Adrenal gland (tissue), 12 donors: ENCODE measurements around the gene ANO10. TPM values are rescaled to one million over a fixed set of nuclear protein-coding genes. Genes with fewer than 3 reads are reported as not detected.

Experiments
- DNase-seq, 7 donors: peaks; one replicate each; pipeline ENCODE4 v3.0.0-alpha.2; 2019 to 2020
- H3K27ac ChIP-seq, 5 donors: fragments of 200-600 bp; sonication (generic) in 4 of 5; 1 replicate in 3 of 5; 2 replicates in 2 of 5; pipeline versions ENCODE4 v1.5.1 to v1.8.0; 2016 to 2020; ENCODE audit warnings: mild to moderate bottlenecking in 1 of 5
- H3K27me3 ChIP-seq: fragments of 200-600 bp; 2 replicates; pipeline ENCODE4 v1.8.0; 2021
- H3K36me3 ChIP-seq, 2 donors: fragments of 200-600 bp; replicated peaks in 1 of 2; 1 replicate in 1 of 2; 2 replicates in 1 of 2; pipeline versions ENCODE4 v1.5.1 to v1.8.0; 2018 to 2022
- H3K4me1 ChIP-seq, 2 donors: fragments of 200-600 bp; replicated peaks in 1 of 2; 1 replicate in 1 of 2; 2 replicates in 1 of 2; pipeline versions ENCODE4 v1.5.1 to v1.8.0; 2018 to 2021
- H3K4me3 ChIP-seq, 4 donors: fragments of 200-600 bp; sonication (generic) in 3 of 4; one replicate each; pipeline ENCODE4 v1.5.1; 2016 to 2018
- H3K9me3 ChIP-seq, 3 donors: fragments of 200-600 bp; sonication (generic) in 1 of 3; replicated peaks in 1 of 3; 1 replicate in 2 of 3; 2 replicates in 1 of 3; pipeline versions ENCODE4 v1.5.1 to v1.8.0; 2016 to 2021
- POLR2A ChIP-seq, 2 donors: fragments of 450-650 bp; IDR thresholded peaks; one replicate each; pipeline ENCODE4 v1.6.1; 2017; ENCODE audit warnings: antibody characterized with exemption in 2 of 2, mild to moderate bottlenecking in 2 of 2, moderate library complexity in 1 of 2
- WGBS, 4 donors: extraction: QIAGEN DNeasy Blood & Tissue Kit in 2 of 4; methylation state at CpG; one replicate each; pipeline versions ENCODE4 v1.1.5 to v1.1.7; 2013 to 2017; 5-methylcytosine and 5-hydroxymethylcytosine counted together
- intact Hi-C, 2 donors: fragments of 100-400 bp; cut with DNase I; formaldehyde crosslinking; loops; one replicate each; pipeline versions ENCODE4 v1.14.1 to v1.15.0; 2022 to 2023
- polyA plus RNA-seq, 3 donors: library from polyadenylated mRNA; stranded (reverse); fragments of 200-250 nt in 2 of 3; fragments of 350-450 nt in 1 of 3; fragmentation: Illumina TruSeq in 1 of 3; extraction: RNeasy Lipid Tissue Mini Kit (QIAGEN cat#74804) in 1 of 3; gene quantifications; one replicate each; pipeline ENCODE4 v1.2.3, GENCODE V29; 2013 to 2014
- total RNA-seq, 9 donors: library from RNA; depleted of rRNA in 4 of 9; stranded (reverse); fragments of >200 nt in 4 of 9; fragments of 120-200 nt in 1 of 9; fragmentation: NEBNext Ultra II Directional in 1 of 9; extraction: Animal tissue kit (Norgen Biotek cat#: 25700) in 1 of 9; gene quantifications; one replicate each; pipeline versions ENCODE4 v1.1.0 to v1.2.4, GENCODE V29; 2013 to 2023
- TF ChIP-seq, protein P1 (sequence below), 6 experiments: fragments of 450-650 bp in 4 of 6; fragments of 200-600 bp in 2 of 6; sonication (generic) in 1 of 6; IDR thresholded peaks; 1 replicate in 5 of 6; 2 replicates in 1 of 6; pipeline versions ENCODE4 v1.5.1 to v1.8.0; 2016 to 2021; ENCODE audit warnings: antibody characterized with exemption in 6 of 6, mild to moderate bottlenecking in 2 of 6, moderate library complexity in 1 of 6
- donor health status: healthy with polysubstance abuse.
- donor health status: Bipolar disorder and iron deficiency.
- donor health status: DM: yes; HTN: yes; CAD: no.
- donor health status: DM: no; HTN: no; CAD: no.
- donor health status: DM: no; HTN: no; CAD: no.
- donor health status: DM: yes; HTN: yes; CAD: no.

ANO10 gene
- total and polyA plus RNA-seq, 12 donors, result 10.7 to 34.8 (median 22.0) TPM

DNA sequence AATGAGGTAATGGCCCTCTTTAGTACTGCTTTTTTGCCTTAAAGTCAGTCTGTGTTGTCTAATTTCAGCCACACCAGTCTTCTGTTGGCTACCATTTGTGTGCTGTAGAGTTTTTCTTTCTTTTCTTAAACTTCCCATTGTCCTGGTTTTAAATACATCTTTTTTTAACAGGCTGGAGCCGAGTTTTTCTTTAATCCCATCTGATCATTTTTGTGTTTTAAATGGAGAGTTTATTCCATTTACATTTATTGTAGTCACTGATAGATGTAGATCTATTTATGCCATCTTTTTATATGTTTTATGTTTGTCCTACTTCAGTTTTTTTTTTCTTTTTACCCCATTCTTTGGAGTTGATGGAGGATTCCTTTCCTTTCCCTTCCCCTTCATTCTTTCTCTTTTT lies 286.0 kb downstream of the ANO10 start:
- Histone ChIP-seq H3K4me1 (peaks cover 0 to 6% of the 10 kb centered on the region in 2 donors), H3K9me3 (peaks cover 0 to 20% (median 15%) of the 10 kb centered on the region in 3 donors), H3K27ac (no peak overlapping the region), H3K27me3 (no peaks in the 10 kb centered on the region), H3K4me3 (no peak overlapping the region), H3K36me3 (peaks cover 0 to 12% of the 10 kb centered on the region in 2 donors)
- intact Hi-C loops, result no loop called here
- TF ChIP-seq, protein P1, sequence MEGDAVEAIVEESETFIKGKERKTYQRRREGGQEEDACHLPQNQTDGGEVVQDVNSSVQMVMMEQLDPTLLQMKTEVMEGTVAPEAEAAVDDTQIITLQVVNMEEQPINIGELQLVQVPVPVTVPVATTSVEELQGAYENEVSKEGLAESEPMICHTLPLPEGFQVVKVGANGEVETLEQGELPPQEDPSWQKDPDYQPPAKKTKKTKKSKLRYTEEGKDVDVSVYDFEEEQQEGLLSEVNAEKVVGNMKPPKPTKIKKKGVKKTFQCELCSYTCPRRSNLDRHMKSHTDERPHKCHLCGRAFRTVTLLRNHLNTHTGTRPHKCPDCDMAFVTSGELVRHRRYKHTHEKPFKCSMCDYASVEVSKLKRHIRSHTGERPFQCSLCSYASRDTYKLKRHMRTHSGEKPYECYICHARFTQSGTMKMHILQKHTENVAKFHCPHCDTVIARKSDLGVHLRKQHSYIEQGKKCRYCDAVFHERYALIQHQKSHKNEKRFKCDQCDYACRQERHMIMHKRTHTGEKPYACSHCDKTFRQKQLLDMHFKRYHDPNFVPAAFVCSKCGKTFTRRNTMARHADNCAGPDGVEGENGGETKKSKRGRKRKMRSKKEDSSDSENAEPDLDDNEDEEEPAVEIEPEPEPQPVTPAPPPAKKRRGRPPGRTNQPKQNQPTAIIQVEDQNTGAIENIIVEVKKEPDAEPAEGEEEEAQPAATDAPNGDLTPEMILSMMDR (IDR thresholded peaks at IDR 0.05), result no peak
- no peak for TF ChIP-seq POLR2A (IDR thresholded peaks at IDR 0.05)
- no peak for DNase-seq
- 96 to 100% (median 98%) methylated on average over 1 of the region's 1 CpG for WGBS, 4 donors

DNA sequence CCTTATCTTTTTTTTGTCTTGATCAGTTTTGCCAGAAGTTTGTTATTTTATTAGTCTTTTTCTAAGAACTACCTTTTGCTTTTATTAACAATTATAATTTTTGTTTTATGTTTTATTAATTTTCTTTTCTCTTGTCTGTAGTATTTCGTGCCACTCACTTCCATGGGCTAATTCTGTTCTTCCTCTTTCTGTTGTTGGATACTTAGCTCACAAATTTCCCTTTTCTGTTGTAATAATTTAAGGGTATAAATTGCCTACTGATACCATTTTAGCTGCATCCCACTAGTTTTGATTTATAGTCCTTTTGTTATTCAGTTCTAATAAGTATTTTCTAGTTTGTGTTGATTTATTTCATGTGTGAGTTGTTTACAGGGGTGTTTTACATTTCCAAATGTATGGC lies 286.8 kb downstream of the ANO10 start:
- 64 to 89% (median 82%) methylated on average over 1 of the region's 1 CpG for WGBS, 4 donors

DNA sequence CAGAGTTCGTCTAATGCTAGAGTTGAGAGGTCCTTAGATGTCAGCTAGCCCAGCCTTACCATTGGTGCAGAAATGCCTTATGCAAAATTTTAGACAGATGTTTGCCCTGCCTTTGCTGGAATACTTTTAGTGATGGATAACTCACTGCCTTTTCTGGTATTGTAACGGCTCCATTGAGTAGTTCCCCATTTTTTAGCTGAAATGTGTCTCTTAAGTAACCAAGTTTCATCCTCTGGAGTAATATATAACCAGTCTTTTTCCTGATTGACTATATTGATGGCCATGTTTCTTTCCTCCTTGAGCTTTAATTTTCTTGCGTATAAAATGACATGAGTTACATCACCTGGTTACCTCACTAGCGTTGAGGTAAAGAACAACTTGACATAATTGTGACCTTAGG lies 290.4 kb downstream of the ANO10 start:
- DNase-seq, result no peak
- intact Hi-C loops, result no loop called here
- Histone ChIP-seq H3K36me3 (no peaks in the 10 kb centered on the region), H3K4me3 (no peak overlapping the region), H3K27me3 (no peaks in the 10 kb centered on the region), H3K27ac (no peak overlapping the region), H3K9me3 (no peaks in the 10 kb centered on the region), H3K4me1 (peaks cover 12 to 34% of the 10 kb centered on the region in 2 donors)
- 78 to 91% (median 87%) methylated on average over 4 of the region's 4 CpGs for WGBS, 4 donors
- no peak for TF ChIP-seq POLR2A (IDR thresholded peaks at IDR 0.05)
- TF ChIP-seq, protein P1 (IDR thresholded peaks at IDR 0.05), result no peak

More for the DNA sequence above, 286.8 kb downstream of the ANO10 start:
- intact Hi-C loops, result no loop called here
- Histone ChIP-seq H3K27ac (no peak overlapping the region), H3K9me3 (peaks cover 0 to 20% (median 15%) of the 10 kb centered on the region in 3 donors), H3K4me1 (peaks cover 0 to 6% of the 10 kb centered on the region in 2 donors), H3K36me3 (peaks cover 0 to 4% of the 10 kb centered on the region in 2 donors), H3K4me3 (no peak overlapping the region), H3K27me3 (no peaks in the 10 kb centered on the region)
- no peak for DNase-seq
- TF ChIP-seq, protein P1 (IDR thresholded peaks at IDR 0.05), result no peak
- TF ChIP-seq POLR2A (IDR thresholded peaks at IDR 0.05), result no peak

DNA sequence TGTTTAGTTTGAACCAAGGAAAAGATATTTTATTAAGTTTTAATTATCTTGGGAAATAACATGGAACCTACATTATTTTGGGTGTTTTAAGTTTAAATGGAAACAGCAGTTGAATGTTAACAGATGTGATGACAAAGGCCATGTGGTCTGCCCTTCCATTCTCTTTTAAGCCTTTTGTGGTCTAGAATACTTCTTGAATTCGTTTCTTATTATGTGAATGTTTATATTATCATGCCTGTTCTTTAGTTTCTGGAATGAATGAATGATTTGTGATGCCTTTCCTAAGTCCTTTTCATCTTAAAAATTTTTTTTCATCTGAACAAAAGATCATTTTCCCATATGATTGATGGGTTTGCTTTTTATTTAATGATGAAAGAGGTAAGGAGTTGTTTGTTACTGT lies 290.8 kb downstream of the ANO10 start:
- Histone ChIP-seq H3K27ac (no peak overlapping the region), H3K27me3 (no peaks in the 10 kb centered on the region), H3K4me1 (peaks cover 12 to 38% of the 10 kb centered on the region in 2 donors), H3K36me3 (no peaks in the 10 kb centered on the region), H3K9me3 (no peaks in the 10 kb centered on the region), H3K4me3 (no peak overlapping the region)
- intact Hi-C loops, result no loop called here
- DNase-seq, result no peak
- 63 to 71% (median 63%) methylated on average over 1 of the region's 1 CpG for WGBS, 4 donors
- no peak for TF ChIP-seq POLR2A (IDR thresholded peaks at IDR 0.05)
- TF ChIP-seq, protein P1 (IDR thresholded peaks at IDR 0.05), result no peak
